HEK293 (cell line): Measurements from ENCODE around the gene PREX1.

Experiments
- CTCF ChIA-PET: fragments of 350-600 bp; formaldehyde crosslinking; extraction: SDS; loops from one replicate; lab custom pipeline; 2021; ENCODE audit warnings: antibody characterized with exemption; lab: Yijun Ruan, JAX
- POLR2A ChIA-PET: fragments of 300-600 bp; formaldehyde crosslinking; extraction: SDS; loops from one replicate; lab custom pipeline; 2020; ENCODE audit warnings: antibody characterized with exemption, inconsistent platforms; lab: Yijun Ruan, JAX
- H3K27ac ChIP-seq: fragments of 200-500 bp; sonication (Bioruptor generic); 2 replicates; pipeline ENCODE4 v1.5.1; 2014; ENCODE audit warnings: low read depth, low read length, control low read depth, inconsistent platforms; ENCODE audit errors: extremely low read depth
- H3K36me3 ChIP-seq, 2 experiments: fragments of 200-500 bp in 1 of 2; sonication (Bioruptor generic) in 1 of 2; 1 replicate in 1 of 2; 2 replicates in 1 of 2; pipeline ENCODE4 v1.5.1; 2014 to 2017; ENCODE audit warnings: inconsistent platforms in 2 of 2, low read length in 2 of 2; ENCODE audit not compliant: control insufficient read depth in 2 of 2, insufficient read depth in 1 of 2
- H3K4me1 ChIP-seq: fragments of 200-500 bp; sonication (Bioruptor generic); 2 replicates; pipeline ENCODE4 v1.5.1; 2014; ENCODE audit warnings: mild to moderate bottlenecking, low read length, inconsistent platforms; ENCODE audit not compliant: control insufficient read depth, insufficient read depth
- H3K4me3 ChIP-seq: 2 replicates; pipeline ENCODE4 v1.5.1; 2011; ENCODE audit warnings: low read depth, mild to moderate bottlenecking, control low read depth, low read length, moderate library complexity
- H3K9me3 ChIP-seq: fragments of 200-500 bp; sonication (Bioruptor generic); 2 replicates; pipeline ENCODE4 v1.5.1; 2014; ENCODE audit warnings: low read depth, low read length, inconsistent platforms; ENCODE audit not compliant: control insufficient read depth, insufficient read depth
- BCL11A ChIP-seq: fragments of 450-650 bp; formaldehyde crosslinking; IDR thresholded peaks from 2 replicates; pipeline ENCODE4 v1.5.1; 2016; ENCODE audit warnings: low read depth, missing biosample characterization, missing genetic modification characterization
- EGR2 ChIP-seq: fragments of 450-650 bp; formaldehyde crosslinking; IDR thresholded peaks from 2 replicates; pipeline ENCODE4 v1.5.1; 2016; ENCODE audit warnings: low read depth, missing biosample characterization, missing genetic modification characterization
- HOXA7 ChIP-seq: sonication (generic); formaldehyde crosslinking; IDR thresholded peaks from 2 replicates; pipeline ENCODE4 v1.8.1; 2022; ENCODE audit warnings: missing genetic modification reagents, borderline replicate concordance
- KLF10 ChIP-seq: fragments of 450-650 bp; IDR thresholded peaks from 2 replicates; pipeline ENCODE4 v1.5.1; 2018; ENCODE audit warnings: missing biosample characterization, mild to moderate bottlenecking, missing genetic modification characterization
- KLF8 ChIP-seq: fragments of 450-650 bp; formaldehyde crosslinking; IDR thresholded peaks from 2 replicates; pipeline ENCODE4 v1.5.1; 2016; ENCODE audit warnings: missing biosample characterization, missing genetic modification characterization
- WT1 ChIP-seq: fragments of 450-650 bp; formaldehyde crosslinking; IDR thresholded peaks from 2 replicates; pipeline ENCODE4 v1.5.1; 2016; ENCODE audit warnings: missing biosample characterization, missing genetic modification characterization
- ZBTB20 ChIP-seq: fragments of 450-650 bp; formaldehyde crosslinking; IDR thresholded peaks from 2 replicates; pipeline ENCODE4 v1.5.1; 2016; ENCODE audit warnings: missing biosample characterization, missing genetic modification characterization
- ZFHX2 ChIP-seq: fragments of 450-650 bp; formaldehyde crosslinking; conservative IDR thresholded peaks from 2 replicates; pipeline ENCODE4 v1.5.1; 2016; ENCODE audit warnings: missing biosample characterization, missing genetic modification characterization
- ZNF16 ChIP-seq: fragments of 450-650 bp; formaldehyde crosslinking; IDR thresholded peaks from 2 replicates; pipeline ENCODE4 v1.5.1; 2016; ENCODE audit warnings: low read depth, missing biosample characterization, missing genetic modification characterization
- ZNF214 ChIP-seq: fragments of 450-650 bp; formaldehyde crosslinking; IDR thresholded peaks from 2 replicates; pipeline ENCODE4 v1.5.1; 2017; ENCODE audit warnings: missing biosample characterization, mild to moderate bottlenecking, missing genetic modification characterization, borderline replicate concordance
- ZNF221 ChIP-seq: fragments of 450-650 bp; formaldehyde crosslinking; IDR thresholded peaks from 2 replicates; pipeline ENCODE4 v1.5.1; 2017; ENCODE audit warnings: missing biosample characterization, missing genetic modification characterization, borderline replicate concordance
- ZNF335 ChIP-seq: fragments of 450-650 bp; formaldehyde crosslinking; conservative IDR thresholded peaks from 2 replicates; pipeline ENCODE4 v1.5.1; 2016; ENCODE audit warnings: missing biosample characterization, missing genetic modification characterization
- ZNF366 ChIP-seq: fragments of 450-650 bp; formaldehyde crosslinking; conservative IDR thresholded peaks from 2 replicates; pipeline ENCODE4 v1.5.1; 2016; ENCODE audit warnings: missing biosample characterization, missing genetic modification characterization
- ZNF426 ChIP-seq: fragments of 450-650 bp; formaldehyde crosslinking; IDR thresholded peaks from 2 replicates; pipeline ENCODE4 v1.5.1; 2017; ENCODE audit warnings: missing biosample characterization, missing genetic modification characterization, mild to moderate bottlenecking, inconsistent platforms, moderate library complexity
- ZNF48 ChIP-seq: fragments of 450-650 bp; formaldehyde crosslinking; IDR thresholded peaks from 2 replicates; pipeline ENCODE4 v1.5.1; 2016; ENCODE audit warnings: missing biosample characterization, missing genetic modification characterization
- ZNF530 ChIP-seq: fragments of 450-650 bp; formaldehyde crosslinking; IDR thresholded peaks from 2 replicates; pipeline ENCODE4 v1.5.1; 2016; ENCODE audit warnings: low read depth, missing biosample characterization, missing genetic modification characterization
- ZNF548 ChIP-seq: fragments of 450-650 bp; formaldehyde crosslinking; IDR thresholded peaks from 2 replicates; pipeline ENCODE4 v1.5.1; 2016; ENCODE audit warnings: missing biosample characterization, missing genetic modification characterization
- ZNF555 ChIP-seq: fragments of 450-650 bp; formaldehyde crosslinking; conservative IDR thresholded peaks from 2 replicates; pipeline ENCODE4 v1.5.1; 2017; ENCODE audit warnings: missing biosample characterization, mild to moderate bottlenecking, missing genetic modification characterization, inconsistent platforms
- ZNF571 ChIP-seq: fragments of 450-650 bp; formaldehyde crosslinking; IDR thresholded peaks from 2 replicates; pipeline ENCODE4 v1.5.0; 2017; ENCODE audit warnings: missing biosample characterization, missing genetic modification characterization
- ZNF658 ChIP-seq: fragments of 450-650 bp; formaldehyde crosslinking; IDR thresholded peaks from 2 replicates; pipeline ENCODE4; 2016; ENCODE audit warnings: missing biosample characterization, missing genetic modification characterization
- ZNF776 ChIP-seq: fragments of 450-650 bp; formaldehyde crosslinking; IDR thresholded peaks from 2 replicates; pipeline ENCODE4 v1.5.0; 2017; ENCODE audit warnings: missing biosample characterization, missing genetic modification characterization, borderline replicate concordance
- ZNF777 ChIP-seq: fragments of 450-650 bp; formaldehyde crosslinking; IDR thresholded peaks from 2 replicates; pipeline ENCODE4 v1.5.1; 2017; ENCODE audit warnings: missing biosample characterization, missing genetic modification characterization, borderline replicate concordance
- TF ChIP-seq, protein P1 (sequence below): fragments of 450-650 bp; formaldehyde crosslinking; IDR thresholded peaks from 2 replicates; pipeline ENCODE4 v1.5.1; 2017; ENCODE audit warnings: missing biosample characterization, missing genetic modification characterization
- TF ChIP-seq, protein P2 (sequence below): fragments of 450-650 bp; formaldehyde crosslinking; IDR thresholded peaks from 2 replicates; pipeline ENCODE4 v1.5.1; 2016; ENCODE audit warnings: missing biosample characterization, missing genetic modification characterization, borderline replicate concordance
- TF ChIP-seq, protein P3 (sequence below): fragments of 450-650 bp; formaldehyde crosslinking; IDR thresholded peaks from 2 replicates; pipeline ENCODE4 v1.5.1; 2016; ENCODE audit warnings: missing biosample characterization, missing genetic modification characterization
- TF ChIP-seq, protein P4 (sequence below): fragments of 450-650 bp; formaldehyde crosslinking; IDR thresholded peaks from 2 replicates; pipeline ENCODE4 v1.5.1; 2016; ENCODE audit warnings: missing biosample characterization, missing genetic modification characterization

PREX1 gene

DNA sequence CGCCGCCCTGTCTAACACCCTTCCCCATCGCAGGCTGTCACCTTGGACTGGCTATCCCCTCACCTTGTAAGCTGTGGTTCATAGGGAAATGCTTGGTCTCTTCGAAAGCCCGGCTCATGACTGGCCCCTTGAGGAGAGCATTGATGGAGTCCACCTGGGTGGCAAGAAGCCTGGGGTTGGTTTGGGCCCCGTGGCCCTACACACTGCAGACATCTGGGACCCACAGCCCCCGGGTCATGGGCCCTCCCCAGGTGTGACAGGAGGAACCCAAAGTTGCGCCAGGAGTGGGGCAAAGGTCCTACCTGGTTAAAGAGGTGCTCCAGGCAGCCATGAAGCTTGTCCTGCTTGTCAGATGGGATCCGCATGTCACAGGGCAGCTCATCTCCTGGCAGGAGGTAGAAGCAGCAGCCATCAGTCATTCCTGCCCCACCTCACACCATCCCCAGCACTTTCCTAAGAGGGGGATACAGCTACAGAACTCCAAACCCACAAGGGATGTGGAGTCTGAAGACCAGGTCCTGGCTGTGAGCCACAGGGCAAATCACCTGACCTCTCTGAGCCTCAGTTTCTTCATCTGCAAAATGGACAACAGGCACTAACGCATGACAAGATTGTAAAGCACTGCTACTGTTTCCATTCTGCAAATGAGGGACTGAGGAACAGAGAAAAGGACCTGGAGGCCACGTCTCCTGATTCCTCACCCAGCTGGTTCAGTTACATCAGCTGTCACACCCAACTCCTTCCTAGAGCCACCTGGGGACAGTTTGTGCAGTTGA lies 185.5 kb downstream of the PREX1 start:
- Histone ChIP-seq H3K36me3 (peaks cover 0 to 24% of the 10 kb centered on the region in 2 experiments; a peak in 1 of 3 replicates), H3K4me1 (no peaks in the 10 kb centered on the region), H3K27ac (no peak overlapping the region), H3K9me3 (no peaks in the 10 kb centered on the region), H3K4me3 (no peak overlapping the region)
- no peak for TF ChIP-seq ZNF658
- TF ChIP-seq, protein P1, sequence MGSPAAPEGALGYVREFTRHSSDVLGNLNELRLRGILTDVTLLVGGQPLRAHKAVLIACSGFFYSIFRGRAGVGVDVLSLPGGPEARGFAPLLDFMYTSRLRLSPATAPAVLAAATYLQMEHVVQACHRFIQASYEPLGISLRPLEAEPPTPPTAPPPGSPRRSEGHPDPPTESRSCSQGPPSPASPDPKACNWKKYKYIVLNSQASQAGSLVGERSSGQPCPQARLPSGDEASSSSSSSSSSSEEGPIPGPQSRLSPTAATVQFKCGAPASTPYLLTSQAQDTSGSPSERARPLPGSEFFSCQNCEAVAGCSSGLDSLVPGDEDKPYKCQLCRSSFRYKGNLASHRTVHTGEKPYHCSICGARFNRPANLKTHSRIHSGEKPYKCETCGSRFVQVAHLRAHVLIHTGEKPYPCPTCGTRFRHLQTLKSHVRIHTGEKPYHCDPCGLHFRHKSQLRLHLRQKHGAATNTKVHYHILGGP: no peak
- TF ChIP-seq, protein P2, sequence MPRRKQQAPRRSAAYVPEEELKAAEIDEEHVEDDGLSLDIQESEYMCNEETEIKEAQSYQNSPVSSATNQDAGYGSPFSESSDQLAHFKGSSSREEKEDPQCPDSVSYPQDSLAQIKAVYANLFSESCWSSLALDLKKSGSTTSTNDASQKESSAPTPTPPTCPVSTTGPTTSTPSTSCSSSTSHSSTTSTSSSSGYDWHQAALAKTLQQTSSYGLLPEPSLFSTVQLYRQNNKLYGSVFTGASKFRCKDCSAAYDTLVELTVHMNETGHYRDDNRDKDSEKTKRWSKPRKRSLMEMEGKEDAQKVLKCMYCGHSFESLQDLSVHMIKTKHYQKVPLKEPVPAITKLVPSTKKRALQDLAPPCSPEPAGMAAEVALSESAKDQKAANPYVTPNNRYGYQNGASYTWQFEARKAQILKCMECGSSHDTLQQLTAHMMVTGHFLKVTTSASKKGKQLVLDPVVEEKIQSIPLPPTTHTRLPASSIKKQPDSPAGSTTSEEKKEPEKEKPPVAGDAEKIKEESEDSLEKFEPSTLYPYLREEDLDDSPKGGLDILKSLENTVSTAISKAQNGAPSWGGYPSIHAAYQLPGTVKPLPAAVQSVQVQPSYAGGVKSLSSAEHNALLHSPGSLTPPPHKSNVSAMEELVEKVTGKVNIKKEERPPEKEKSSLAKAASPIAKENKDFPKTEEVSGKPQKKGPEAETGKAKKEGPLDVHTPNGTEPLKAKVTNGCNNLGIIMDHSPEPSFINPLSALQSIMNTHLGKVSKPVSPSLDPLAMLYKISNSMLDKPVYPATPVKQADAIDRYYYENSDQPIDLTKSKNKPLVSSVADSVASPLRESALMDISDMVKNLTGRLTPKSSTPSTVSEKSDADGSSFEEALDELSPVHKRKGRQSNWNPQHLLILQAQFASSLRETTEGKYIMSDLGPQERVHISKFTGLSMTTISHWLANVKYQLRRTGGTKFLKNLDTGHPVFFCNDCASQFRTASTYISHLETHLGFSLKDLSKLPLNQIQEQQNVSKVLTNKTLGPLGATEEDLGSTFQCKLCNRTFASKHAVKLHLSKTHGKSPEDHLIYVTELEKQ: no peak
- TF ChIP-seq ZNF48 (tag by site-specific recombination): no peak
- no peak for TF ChIP-seq ZNF335
- no peak for TF ChIP-seq ZNF548 (tag by site-specific recombination)
- TF ChIP-seq ZNF221: no peak
- TF ChIP-seq ZNF776 (tag by site-specific recombination): no peak
- TF ChIP-seq ZNF16 (tag by site-specific recombination): no peak
- TF ChIP-seq WT1: no peak
- TF ChIP-seq HOXA7 (CRISPR knock-in tag): no peak
- no peak for TF ChIP-seq ZNF214 (tag by site-specific recombination)
- no peak for TF ChIP-seq ZNF555 (tag by site-specific recombination)
- TF ChIP-seq KLF8 (tag by site-specific recombination): no peak
- TF ChIP-seq ZNF426: no peak
- no peak for TF ChIP-seq ZNF571 (tag by site-specific recombination)
- TF ChIP-seq, protein P3, sequence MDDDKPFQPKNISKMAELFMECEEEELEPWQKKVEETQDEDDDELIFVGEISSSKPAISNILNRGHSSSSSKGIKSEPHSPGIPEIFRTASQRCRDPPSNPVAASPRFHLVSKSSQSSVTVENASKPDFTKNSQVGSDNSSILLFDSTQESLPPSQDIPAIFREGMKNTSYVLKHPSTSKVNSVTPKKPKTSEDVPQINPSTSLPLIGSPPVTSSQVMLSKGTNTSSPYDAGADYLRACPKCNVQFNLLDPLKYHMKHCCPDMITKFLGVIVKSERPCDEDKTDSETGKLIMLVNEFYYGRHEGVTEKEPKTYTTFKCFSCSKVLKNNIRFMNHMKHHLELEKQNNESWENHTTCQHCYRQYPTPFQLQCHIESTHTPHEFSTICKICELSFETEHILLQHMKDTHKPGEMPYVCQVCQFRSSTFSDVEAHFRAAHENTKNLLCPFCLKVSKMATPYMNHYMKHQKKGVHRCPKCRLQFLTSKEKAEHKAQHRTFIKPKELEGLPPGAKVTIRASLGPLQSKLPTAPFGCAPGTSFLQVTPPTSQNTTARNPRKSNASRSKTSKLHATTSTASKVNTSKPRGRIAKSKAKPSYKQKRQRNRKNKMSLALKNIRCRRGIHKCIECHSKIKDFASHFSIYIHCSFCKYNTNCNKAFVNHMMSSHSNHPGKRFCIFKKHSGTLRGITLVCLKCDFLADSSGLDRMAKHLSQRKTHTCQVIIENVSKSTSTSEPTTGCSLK (tag by site-specific recombination): no peak
- TF ChIP-seq BCL11A (tag by site-specific recombination): no peak
- no peak for TF ChIP-seq KLF10 (tag by site-specific recombination)
- CTCF ChIA-PET: interaction anchor here (0.6 to 1.4 kb wide), 6 partner anchors 13 to 965 kb away, joined by 3 to 4 read pairs (median 3); no protein-coding TSS in a partner anchor
- POLR2A ChIA-PET: no interaction called here

DNA sequence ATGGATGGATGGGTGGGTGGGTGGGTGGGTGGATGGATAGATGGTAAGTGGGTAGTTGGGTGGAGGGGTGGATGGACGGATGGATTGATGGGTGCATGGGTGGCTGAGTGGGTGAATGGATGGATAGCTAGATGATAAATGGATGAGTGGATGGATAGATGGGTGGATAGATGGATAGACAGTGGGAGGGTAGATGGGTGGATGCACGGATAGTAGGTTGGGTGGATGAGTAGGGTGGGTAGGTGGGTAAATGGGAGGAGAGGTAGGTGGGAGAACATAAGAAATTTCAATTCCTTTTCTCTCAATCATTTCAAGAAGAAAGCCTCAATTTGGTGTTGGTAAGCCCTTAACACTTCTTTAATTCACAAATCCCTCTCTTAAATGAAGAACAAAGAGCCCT lies 186.9 kb downstream of the PREX1 start:
- Histone ChIP-seq H3K27ac (no peak overlapping the region), H3K4me3 (no peak overlapping the region), H3K9me3 (no peaks in the 10 kb centered on the region), H3K4me1 (no peaks in the 10 kb centered on the region), H3K36me3 (peaks cover 0 to 22% of the 10 kb centered on the region in 2 experiments; a peak in 1 of 3 replicates)
- CTCF ChIA-PET: interaction anchor here (0.9 kb wide), 1 partner anchor 264 kb away, joined by 3 read pairs; no protein-coding TSS in a partner anchor
- POLR2A ChIA-PET: no interaction called here
- TF ChIP-seq, protein P4, sequence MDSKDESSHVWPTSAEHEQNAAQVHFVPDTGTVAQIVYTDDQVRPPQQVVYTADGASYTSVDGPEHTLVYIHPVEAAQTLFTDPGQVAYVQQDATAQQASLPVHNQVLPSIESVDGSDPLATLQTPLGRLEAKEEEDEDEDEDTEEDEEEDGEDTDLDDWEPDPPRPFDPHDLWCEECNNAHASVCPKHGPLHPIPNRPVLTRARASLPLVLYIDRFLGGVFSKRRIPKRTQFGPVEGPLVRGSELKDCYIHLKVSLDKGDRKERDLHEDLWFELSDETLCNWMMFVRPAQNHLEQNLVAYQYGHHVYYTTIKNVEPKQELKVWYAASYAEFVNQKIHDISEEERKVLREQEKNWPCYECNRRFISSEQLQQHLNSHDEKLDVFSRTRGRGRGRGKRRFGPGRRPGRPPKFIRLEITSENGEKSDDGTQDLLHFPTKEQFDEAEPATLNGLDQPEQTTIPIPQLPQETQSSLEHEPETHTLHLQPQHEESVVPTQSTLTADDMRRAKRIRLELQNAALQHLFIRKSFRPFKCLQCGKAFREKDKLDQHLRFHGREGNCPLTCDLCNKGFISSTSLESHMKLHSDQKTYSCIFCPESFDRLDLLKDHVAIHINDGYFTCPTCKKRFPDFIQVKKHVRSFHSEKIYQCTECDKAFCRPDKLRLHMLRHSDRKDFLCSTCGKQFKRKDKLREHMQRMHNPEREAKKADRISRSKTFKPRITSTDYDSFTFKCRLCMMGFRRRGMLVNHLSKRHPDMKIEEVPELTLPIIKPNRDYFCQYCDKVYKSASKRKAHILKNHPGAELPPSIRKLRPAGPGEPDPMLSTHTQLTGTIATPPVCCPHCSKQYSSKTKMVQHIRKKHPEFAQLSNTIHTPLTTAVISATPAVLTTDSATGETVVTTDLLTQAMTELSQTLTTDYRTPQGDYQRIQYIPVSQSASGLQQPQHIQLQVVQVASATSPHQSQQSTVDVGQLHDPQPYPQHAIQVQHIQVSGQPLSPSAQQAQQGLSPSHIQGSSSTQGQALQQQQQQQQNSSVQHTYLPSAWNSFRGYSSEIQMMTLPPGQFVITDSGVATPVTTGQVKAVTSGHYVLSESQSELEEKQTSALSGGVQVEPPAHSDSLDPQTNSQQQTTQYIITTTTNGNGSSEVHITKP (tag by site-specific recombination): no peak
- TF ChIP-seq ZNF366 (tag by site-specific recombination) (0 out of 2 replicates have a peak, but pooled peaks have one; percentile 12), ZBTB20 (tag by site-specific recombination) (no peak), ZNF530 (no peak), EGR2 (peak; percentile 99), ZFHX2 (tag by site-specific recombination) (peak; percentile 82), ZNF777 (no peak)
